ENCODE results near the gene ZNF207. TPM values are rescaled to one million over a fixed set of nuclear protein-coding genes. Genes with fewer than 3 reads are reported as not detected.

The ZNF207 gene
- total RNA-seq, 1 experiment from 2014 or later: 296 TPM

- H3K18ac ChIP-seq (ENCODE audit: insufficient read length, low read depth, low read length): no peak overlapping the region
- H3T11ph ChIP-seq (ENCODE audit: low read length): no peak overlapping the region
- H4K8ac ChIP-seq (replicated peaks; ENCODE audit: insufficient read length, low read depth, low read length): no peak overlapping the region
- H2BK20ac ChIP-seq (ENCODE audit: low read depth, low read length, poor library complexity, severe bottlenecking): no peak overlapping the region
- H3K23ac ChIP-seq (ENCODE audit: insufficient read length, low read depth, low read length): no peak overlapping the region
- no peaks in the 10 kb centered on the region for H3K23me2 ChIP-seq (ENCODE audit: insufficient read length, low read depth, low read length, poor library complexity, severe bottlenecking)
- no peak overlapping the region for H3K27ac ChIP-seq (ENCODE audit: insufficient read length, low read depth, low read length)
- no peak overlapping the region for H3K4ac ChIP-seq (ENCODE audit: low read depth, low read length)
- no peak overlapping the region for H2BK5ac ChIP-seq (ENCODE audit: insufficient read length, low read length)
- H4K20me1 ChIP-seq (ENCODE audit: control insufficient read depth, insufficient read depth, insufficient read length): peaks cover 2% of the 10 kb centered on the region
- H3K27me3 ChIP-seq (ENCODE audit: insufficient read depth, low read length): no peaks in the 10 kb centered on the region
- no peak overlapping the region for H2BK120ac ChIP-seq (ENCODE audit: low read depth, low read length, poor library complexity, severe bottlenecking)
- Mint-ChIP-seq H3K4me1 (peaks cover 0 to 4% of the 10 kb centered on the region in 2 experiments; a peak in 2 of 4 replicates), H3K4me3 (no peak overlapping the region), H3K9me3 (no peaks in the 10 kb centered on the region), H3K27me3 (ENCODE audit: low read depth) (no peaks in the 10 kb centered on the region), H3K36me3 (ENCODE audit: insufficient read depth in 1 of 3, low read depth in 3 of 3) (peaks cover 64 to 87% (median 87%) of the 10 kb centered on the region in 3 experiments; a peak in 6 of 7 replicates), H3K27ac (no peak overlapping the region)
- H4K5ac ChIP-seq (ENCODE audit: insufficient read length, low read depth, low read length): no peak overlapping the region
- H2AK5ac ChIP-seq (ENCODE audit: insufficient read length, low read length): no peak overlapping the region
- no peak overlapping the region for H3K9ac ChIP-seq (ENCODE audit: extremely low read depth, insufficient read length, low read length)
- H2BK15ac ChIP-seq (ENCODE audit: low read depth, low read length): no peak overlapping the region
- no CpG with 5 or more reads among the region's 1 CpG for WGBS (ENCODE audit: extremely low coverage, insufficient read length, low lambda C conversion rate)
- no peak overlapping the region for H3K4me2 ChIP-seq (ENCODE audit: insufficient read depth, insufficient read length, low read length)
- no peak overlapping the region for H2AFZ ChIP-seq (ENCODE audit: low read length)
- no peak overlapping the region for H3K56ac ChIP-seq (ENCODE audit: insufficient read length, low read depth, low read length)
- no peak for TF ChIP-seq CTCF (conservative IDR thresholded peaks at IDR 0.05)
- no peaks in the 10 kb centered on the region for H3K4me1 ChIP-seq (ENCODE audit: insufficient read depth, low read length)
- DNase-seq: no peak
- H4K91ac ChIP-seq (ENCODE audit: insufficient read length, low read depth, low read length): no peak overlapping the region
- H3K9me3 ChIP-seq (ENCODE audit: control insufficient read depth, low read depth, low read length): no peaks in the 10 kb centered on the region
- no peak overlapping the region for H3K14ac ChIP-seq (ENCODE audit: insufficient read depth, low read length)
- H3K79me1 ChIP-seq (ENCODE audit: insufficient read depth, low read depth, low read length, poor library complexity, severe bottlenecking): peaks cover 15% of the 10 kb centered on the region
- no peak overlapping the region for H2BK12ac ChIP-seq (ENCODE audit: insufficient read length, low read depth, low read length)
- peaks cover 9% of the 10 kb centered on the region; the same call in 1 of the 2 replicates for H3K79me2 ChIP-seq (ENCODE audit: insufficient read depth, low read length)
Measured at GRCh38 chr17:32361270-32361669, 11.3 kb downstream of the ZNF207 start.
